Islet precursor cell (in vitro differentiated cells): Measurements from ENCODE around the gene TREH.

Source experiments
- DNase-seq: peaks from one replicate; pipeline ENCODE4 v3.0.0-alpha.2; 2018

Gene TREH

DNA sequence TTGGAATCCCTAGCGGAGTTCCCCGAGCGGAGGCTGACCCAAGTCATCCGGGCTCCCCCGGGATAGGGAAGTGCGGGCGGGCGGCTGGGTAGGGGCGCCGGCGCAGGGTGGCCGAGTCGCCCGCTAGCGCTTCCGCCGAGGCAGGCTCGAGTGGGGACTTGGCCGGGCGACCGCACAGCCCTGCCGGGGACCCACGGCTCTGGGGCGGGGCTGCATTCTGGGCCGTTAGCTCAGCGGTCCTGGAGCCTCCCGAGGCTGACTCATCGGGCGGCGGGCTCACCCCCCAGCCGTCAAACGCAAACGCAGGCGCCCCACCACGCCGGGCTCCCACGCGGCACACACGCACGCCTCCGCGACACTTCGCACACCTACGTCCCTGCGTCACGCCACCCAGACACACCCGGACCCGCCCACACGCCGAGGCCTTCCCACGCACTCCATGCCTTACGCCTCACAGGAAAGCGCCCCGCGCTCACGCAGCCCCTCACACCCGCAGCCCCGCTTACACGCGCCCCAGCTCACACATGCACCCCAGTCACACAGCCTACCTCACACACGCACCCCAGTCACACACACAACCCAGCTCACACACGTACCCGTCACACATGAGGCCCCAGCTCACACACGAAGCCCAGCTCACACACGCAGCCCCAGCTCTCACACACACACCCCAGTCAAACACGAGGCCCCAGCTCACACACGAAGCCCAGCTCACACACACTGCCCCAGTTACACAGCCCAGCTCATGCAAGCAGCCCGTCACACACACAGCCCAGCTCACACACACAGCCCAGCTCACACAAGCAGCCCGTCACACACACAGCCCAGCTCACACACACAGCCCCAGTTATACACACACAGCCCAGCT is 70.9 kb downstream of the TREH start:
- DNase-seq: peak; percentile 71

DNA sequence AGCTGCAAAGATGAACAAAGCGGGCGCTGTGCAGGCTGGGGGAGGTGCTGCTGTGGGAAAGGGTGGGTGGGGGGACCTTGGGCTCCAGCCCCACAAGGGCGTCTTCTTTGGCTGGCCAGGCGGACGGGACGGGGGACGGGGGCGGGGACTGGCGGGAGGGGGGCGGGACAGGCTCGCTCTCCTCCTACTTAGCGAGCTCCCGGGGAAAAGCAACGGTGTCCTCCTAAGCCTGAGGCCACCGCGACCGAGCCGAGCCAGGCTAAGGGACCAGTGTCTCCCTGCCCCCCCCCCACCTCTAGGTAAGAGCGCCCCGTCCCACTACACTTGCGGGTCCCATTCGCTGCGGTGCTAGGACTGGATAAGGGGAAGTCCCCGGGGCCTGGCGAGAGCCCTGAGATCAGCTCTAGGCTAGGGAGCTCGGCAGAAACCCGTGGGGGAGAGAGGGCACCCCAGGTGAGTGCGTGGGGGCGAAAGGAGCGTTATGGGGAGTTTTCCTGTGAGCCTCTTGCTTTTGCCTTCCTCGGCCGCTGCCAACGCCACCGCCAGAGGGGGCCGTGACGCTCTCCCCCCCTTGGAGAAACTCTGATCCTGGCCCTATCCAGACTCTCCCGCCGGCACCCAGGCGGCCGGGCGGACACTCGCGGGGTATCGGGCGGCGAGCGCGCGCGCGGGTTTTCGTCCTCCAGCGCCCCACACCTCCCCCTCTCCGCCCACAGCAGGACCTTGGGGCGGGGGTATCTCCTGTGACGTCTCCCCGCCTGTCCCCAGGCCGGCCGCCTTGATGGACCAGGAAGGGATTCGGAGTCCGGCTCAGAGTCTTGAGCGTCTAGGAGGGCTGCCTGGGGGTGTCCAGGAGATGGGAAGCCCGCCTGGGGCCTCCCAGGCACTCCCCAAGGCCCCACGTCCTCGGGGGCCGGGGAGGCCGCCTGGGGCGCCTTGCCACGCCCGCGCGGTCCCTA is 71.8 kb downstream of the TREH start, which contains the start of gene PHLDB1:
Gene PHLDB1, plus strand, starts transcription at position 215 of the 959 bp plus-strand sequence. CDS start 6,222 bp downstream, outside the sequence.
- peak; percentile 79 for DNase-seq
